Islet precursor cell (in vitro differentiated cells): ENCODE measurements around the gene IL10.

Experiments used
- DNase-seq: peaks from one replicate; pipeline ENCODE4 v3.0.0-alpha.2; 2018

The IL10 gene

GRCh38 chr1:206732992-206733391 is 39.3 kb downstream of the IL10 start:
- DNase-seq: no peak

GRCh38 chr1:206732508-206732907 is 39.8 kb downstream of the IL10 start:
- no peak for DNase-seq

- DNase-seq: no peak
Measured at GRCh38 chr1:206729507-206729906, 42.8 kb downstream of the IL10 start.

GRCh38 chr1:206729050-206729449 is 43.2 kb downstream of the IL10 start:
- no peak for DNase-seq

GRCh38 chr1:206728697-206728987 is 43.7 kb downstream of the IL10 start:
- DNase-seq: no peak

- no peak for DNase-seq
Measured at GRCh38 chr1:206727981-206728696, 44.2 kb downstream of the IL10 start.

GRCh38 chr1:206725109-206725963 is 47.0 kb downstream of the IL10 start:
- peak; percentile 68 for DNase-seq

GRCh38 chr1:206723805-206724472 is 48.4 kb downstream of the IL10 start:
- no peak for DNase-seq

- no peak for DNase-seq
Measured at GRCh38 chr1:206723462-206723804, 48.9 kb downstream of the IL10 start.

GRCh38 chr1:206722751-206723461 is 49.4 kb downstream of the IL10 start:
- DNase-seq: peak; percentile 51

- DNase-seq: no peak
Measured at GRCh38 chr1:206721454-206721853, 50.8 kb downstream of the IL10 start.

GRCh38 chr1:206719169-206719839 is 53.0 kb downstream of the IL10 start:
- no peak for DNase-seq

- DNase-seq: no peak
Measured at GRCh38 chr1:206717674-206717989, 54.7 kb downstream of the IL10 start.
